Kidney capillary endothelial cell (primary cell): Measurements from ENCODE around the gene COMT.

Experiments used
- DNase-seq: peaks from one replicate; pipeline ENCODE4 v3.0.0-alpha.2; 2018; ENCODE audit warnings: low spot score

Gene COMT

GRCh38 chr22:19982991-19983578 lies 41.5 kb downstream of the COMT start:
- DNase-seq = no peak

DNA sequence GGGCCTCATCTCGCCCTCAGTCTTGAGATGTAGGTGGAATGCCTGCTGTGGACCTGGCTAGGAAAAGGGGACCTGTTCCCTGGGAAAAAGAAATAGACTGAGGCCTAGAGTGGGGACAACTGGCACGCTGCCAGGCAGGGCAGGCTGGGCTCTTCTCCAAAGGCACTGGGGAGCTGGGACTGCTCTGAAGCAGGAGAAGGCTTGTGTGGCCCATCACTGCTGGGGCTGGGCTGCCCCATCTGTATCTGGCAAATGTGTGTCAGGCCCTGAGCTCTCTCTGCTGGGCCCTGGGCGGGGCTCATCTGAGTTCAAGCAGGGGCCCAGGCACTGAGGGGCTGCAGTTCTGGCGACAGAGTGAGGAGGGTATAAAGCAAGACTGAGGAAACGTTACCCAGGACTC lies 42.2 kb downstream of the COMT start:
- DNase-seq = no peak

DNA sequence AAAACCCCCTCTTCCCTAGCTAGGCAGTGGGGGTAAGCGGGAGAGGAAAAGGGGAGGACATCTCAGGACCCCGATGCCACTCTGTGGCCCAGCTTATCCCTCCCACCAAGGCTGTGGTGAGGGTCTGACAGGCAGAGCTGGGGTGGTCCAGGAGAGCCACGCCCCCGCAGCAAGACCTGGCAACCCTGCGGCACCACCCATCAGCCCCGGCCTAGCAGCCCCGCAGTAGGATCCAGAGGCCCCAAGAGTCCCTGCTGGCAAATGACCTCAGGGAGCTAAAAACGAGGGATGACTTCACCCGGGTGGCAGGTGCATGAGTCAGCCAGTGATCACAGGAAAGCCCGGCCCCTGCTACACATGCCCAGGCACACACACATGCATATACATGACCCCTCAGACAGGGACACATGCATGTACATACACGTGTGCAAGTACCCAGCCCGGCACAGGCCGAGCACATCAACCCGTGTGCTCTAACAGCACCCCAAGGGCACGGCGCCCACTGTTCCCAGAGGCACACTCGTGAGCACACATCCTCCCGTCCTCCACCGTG lies 42.7 kb downstream of the COMT start:
- DNase-seq = peak; percentile 44

- DNase-seq = no peak
Observed at GRCh38 chr22:19984851-19985811, 43.6 kb downstream of the COMT start.

- DNase-seq = no peak
Observed at GRCh38 chr22:19986011-19986409, 44.4 kb downstream of the COMT start.

DNA sequence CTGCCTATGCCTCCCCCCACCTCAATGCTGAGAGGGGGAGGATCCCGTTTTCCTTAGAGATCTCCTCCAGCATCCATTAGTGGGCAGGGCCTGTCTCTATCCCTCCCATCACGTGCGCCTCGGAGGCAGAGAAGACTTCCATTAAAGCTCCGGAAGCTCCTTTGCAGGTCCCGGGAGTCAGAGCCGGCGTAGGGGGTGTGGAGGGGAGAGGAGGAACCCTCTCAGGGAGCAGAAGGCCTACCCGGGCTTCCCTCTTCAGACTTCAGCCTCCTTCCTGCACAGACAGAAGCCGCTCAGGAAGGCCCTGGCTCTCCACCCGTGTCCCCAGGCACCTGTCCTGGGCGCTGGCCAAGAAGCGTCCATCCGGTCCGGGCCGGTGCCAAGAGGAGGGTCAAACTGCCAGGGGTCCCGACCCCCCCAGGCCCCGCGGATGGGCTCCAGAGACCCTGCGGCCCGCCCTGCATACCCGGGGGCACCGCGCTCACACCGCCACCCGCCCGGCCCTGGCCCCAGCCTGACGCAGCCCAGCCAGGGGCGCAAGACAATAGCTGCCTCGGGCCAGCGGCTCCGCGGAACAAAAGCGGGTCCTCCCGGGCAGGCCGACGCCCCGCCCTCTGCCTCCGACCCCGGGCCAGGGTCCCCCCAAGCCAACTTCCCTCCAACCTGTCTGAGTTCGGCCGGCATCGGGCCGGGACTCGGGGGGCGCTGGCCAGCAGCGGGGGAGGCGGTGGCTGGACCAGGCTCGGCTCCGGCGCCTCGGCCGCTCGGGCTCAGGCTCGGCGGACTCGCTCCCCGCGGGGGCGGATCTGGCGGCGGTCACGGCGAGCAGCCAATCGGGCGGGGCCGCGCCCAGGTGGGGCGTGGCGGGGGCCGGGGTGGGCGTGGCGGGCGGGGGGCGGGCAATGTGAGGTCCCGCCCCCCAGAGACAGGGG lies 45.1 kb downstream of the COMT start:
- DNase-seq = peak; percentile 66

DNA sequence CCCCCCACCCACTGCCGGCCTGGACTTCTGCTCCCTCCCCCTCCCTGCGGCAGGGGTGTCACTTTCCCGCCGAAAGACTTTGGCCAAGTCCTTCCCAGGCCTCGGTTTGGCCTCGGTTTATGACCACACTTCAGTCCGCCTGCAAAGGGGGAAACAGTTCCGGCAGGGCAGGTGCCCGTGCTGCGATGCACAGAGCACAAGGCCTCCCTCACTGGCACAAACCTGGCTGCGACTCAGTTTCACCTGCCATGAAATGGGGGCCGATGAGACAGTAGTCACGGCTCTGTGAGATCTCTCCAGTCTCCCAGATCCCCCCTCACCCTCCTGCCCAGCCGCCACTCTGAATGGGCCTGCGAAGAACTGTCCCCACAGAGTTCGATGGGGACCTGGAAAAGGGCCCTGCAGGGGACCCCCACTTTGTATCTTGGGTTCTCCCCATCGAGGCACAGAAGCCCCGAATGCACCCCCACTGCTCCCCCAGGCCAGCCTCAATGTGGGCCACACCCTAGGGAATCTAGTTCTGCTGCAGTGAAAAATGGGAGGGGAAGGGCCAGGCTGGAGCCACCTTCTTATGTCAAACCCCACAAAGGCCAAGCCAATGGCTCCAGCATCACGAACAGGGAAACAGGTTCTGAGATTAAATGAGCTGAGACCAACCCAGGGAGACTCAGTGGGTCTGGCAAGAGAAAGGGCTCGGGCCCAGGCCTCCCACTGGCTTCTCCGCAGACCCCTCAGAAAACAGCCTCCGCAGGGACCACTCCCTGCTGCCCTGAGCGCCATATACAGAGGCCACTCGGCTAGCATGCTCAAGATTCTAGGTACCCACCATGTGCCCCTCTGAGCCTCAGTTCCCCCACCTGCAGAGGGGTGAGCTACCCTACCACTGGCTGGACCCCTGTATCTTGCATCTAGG lies 46.1 kb downstream of the COMT start:
- DNase-seq = no peak

DNA sequence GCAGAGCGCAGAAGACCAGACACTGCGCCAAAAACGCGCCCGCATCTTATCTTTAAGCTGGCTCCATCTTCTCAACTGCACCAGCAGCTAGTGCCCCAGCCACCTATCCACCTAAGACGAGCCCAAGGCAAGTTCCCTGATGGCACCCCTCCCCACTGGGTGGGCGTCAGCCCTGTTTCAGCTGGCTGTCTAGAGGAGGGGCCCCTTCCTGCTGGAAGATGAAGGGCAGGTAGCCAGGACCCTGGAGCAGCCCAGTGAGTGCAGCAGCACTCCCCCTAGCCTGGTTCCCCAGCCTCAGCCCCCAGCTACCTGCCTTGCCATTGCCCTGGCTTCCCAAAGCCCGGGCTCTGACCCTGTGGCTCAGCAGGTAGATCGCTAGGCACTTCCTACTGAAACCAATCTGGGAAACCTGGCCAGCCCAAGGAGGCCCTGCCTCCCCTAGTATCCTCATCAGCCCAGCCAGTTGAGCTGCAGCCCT lies 46.8 kb downstream of the COMT start:
- no peak for DNase-seq

- DNase-seq = no peak
Observed at GRCh38 chr22:19988965-19989724, 47.6 kb downstream of the COMT start.

DNA sequence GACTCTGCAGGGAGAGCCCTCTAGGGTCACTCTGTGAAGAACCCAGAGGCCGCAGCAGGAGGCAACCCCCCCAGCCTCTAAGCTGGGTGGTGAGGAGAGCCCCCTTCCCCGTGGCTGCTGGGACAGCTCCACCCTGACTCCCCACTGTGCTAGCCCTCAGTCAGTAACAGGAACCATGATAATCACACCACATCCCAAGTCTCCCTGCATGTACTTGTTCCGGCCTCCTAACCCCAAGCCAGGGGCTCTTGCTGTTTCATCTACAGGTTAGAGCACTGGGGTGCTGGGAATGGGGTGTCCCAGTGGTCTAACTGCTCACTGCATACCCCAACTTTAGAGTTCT lies 48.1 kb downstream of the COMT start:
- DNase-seq = no peak

DNA sequence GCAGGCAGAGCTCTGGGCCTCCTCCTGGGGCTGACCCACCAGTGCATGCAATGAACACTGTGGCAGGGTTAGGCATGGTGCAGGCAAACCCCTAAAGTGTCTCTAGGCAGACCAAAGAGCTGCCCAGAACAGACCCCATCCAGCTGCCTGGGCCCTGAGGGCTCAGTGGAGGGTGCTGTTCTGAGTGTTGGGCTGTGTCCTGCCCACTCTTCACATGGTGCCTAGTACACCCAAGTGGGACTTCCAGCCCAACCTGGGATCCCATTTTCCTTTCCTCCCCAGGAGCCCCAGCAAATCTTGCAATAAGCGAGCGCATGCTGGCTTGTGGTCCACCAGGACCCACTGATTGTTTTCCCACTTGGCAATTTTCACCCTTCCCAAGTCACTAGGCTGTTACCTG lies 48.6 kb downstream of the COMT start:
- DNase-seq = no peak

DNA sequence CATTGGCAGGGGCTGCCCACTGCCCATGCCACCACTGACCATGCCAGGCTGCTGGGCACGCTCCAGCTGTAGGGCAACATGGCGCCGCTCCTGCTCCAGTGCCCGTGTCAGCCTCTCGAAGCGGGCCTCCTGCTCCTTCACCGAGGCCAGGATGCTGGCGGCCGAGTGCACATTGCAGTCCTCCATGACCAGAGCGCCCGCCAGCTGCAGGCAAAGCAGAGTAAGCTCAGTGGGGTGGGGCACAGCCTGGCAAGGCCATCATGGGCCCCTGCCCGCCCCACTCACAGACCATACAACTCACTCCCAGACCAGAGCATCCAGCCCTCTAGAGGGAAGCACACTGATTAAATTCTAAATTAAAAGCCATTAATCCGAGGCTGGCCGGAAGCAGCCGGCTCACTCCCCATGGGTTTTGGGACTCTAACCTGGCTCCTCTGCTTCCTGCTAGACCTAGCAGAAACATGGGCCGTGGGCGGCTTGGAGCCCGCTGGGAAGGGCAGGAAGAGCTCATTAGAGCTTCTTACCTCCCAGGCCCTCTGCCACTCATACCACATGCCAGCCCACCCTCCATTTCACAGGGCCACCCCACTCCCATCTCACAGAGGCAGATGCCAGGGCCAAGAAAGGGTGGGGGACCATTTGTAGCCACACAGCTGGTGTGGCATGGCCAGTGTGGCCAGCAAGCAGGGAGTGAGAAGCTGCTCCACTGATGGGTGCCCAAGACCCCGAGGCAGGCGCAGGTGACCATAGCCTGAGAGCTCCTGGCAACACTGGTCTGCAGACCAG lies 49.2 kb downstream of the COMT start:
- DNase-seq = no peak

DNA sequence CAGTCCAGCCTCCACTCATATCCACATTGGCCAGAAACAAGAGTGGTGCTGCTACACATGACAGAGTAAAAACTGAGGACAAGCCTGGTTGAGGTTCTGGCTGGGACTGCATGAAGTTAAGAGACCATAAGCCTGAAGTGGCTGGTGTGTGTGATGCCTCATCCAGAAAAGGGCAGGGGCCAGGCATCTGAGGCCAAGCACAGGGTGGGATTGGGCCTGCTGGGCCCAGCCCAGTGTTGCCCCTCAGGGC lies 49.7 kb downstream of the COMT start:
- no peak for DNase-seq

DNA sequence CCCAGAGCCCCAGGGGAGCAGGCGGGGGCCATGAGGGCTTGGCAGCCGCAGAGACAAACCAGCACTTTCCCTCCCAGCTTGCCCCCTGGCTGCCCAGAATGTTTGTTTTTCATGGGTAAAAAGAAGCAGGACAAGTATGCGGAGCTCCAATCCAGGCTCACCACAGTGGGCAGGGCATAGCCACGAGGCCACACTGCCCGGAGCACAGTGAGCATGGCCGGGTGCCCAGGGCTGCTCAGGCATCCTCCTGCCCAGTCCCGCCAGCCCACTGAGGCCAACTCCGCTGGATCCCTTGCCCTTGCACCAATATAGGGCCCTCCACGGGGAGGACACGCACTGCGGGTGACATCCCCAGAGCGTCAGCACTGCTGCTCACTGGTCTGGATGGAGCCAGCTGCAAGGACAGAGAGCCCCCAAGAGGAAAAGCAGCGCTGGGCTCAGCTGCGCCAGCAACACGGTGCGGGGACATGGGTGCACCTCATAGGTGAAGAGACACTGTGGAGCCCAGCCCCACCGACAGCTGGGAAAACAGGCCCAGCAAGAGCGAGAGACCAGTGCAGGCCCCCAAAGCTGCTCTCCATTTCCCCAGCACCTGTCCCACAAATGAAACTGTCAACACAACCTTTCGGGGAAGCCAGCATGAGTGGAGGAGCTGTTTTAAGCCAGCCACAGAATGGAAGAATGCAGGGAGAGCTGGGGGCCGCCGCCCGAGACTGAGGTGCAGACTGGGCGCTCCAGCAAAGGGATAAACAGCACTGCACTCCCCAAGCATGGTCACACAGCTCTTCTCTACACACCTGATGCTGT lies 50.3 kb downstream of the COMT start:
- DNase-seq = no peak

DNA sequence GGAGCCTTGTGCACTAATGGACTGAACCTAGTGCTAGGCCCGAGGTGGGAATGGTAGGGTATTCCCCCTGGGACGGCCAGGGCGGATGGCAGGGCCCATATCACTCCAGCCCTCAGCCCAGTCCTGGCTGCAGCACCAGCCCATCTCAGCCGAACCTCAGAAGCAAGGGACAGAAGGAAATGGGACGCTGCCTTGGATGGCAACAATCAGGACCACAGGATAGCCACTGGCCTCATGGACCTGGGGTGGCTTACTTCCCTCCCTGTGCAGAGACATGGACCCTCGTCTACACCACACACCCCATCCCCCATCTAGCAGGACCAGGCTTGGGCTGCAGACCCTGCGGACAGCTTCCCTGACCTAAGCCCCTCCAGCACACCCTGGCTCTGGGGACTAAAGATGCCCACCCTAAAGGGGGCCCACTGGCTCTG lies 50.9 kb downstream of the COMT start:
- DNase-seq = no peak

- no peak for DNase-seq
Observed at GRCh38 chr22:19992921-19993355, 51.4 kb downstream of the COMT start.

DNA sequence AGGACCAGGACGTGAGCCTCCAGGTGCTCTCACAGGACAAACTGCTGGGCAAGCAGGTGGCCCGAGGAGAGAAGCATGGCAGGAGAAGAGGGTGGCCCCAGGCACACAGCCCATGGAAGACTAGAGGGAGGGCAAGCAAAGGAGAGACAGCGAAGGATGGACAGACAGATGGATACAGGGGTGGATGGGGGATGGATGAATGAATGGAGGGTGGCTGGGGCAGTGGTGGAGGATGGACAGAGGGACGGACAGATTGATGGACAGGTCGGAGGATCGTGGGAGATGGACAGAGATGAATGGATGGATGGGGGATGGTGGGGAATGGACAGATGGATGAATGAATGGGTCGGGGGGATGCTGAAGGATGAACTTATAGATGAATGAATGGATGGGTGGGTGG lies 52.4 kb downstream of the COMT start:
- DNase-seq = no peak

DNA sequence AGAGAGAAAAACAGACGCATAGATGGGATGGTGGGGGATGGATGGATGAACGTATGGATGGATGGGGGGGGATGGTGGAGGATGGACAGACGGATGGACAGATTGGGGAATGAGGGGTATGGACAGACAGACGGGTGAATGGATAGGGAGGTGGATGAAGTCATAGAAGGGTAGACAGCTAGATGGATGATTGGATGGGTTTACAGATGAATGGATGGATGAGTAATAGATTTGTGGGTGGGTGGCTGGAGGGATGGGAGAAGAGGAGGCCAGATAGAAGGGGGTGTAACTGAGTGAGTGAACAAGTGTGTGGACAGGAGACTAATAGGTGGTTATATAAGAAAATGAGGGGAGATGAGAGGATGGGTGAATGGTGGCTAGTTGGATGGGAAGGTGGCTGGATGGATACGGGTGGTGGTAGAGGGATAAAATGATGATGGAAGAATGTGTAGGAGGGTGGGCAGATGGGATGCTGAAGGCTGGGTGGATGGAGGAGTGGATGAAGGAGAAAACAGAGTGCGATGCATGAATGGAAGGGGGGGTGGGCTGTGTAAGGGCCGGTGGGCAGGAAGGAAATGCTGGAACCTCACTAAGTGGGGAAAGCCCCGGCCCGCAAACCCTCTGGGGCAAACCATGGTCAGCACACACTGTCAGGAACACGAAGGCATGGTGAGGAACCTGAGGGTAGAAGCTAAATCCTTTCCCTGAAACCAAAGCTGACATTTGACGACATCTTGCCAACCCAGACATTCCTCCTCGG lies 53.5 kb downstream of the COMT start:
- no peak for DNase-seq
